OCI-LY1 (cell line): Measurements from ENCODE around the gene PCSK6.
"Not testable (repeated sequence)": the region's sequence is repeated elsewhere in the genome, so short reads cannot be mapped to it uniquely, and the experiment has no call there.

Experiments used
- H2AFZ ChIP-seq: fragments of 200-600 bp; sonication (generic), shearing (Covaris generic); 2 replicates; pipeline ENCODE4 v1.6.0; 2014; ENCODE audit warnings: antibody characterized with exemption, mild to moderate bottlenecking, low read length
- H3F3A ChIP-seq: fragments of 200-600 bp; sonication (generic), shearing (Covaris generic); 2 replicates; pipeline ENCODE4 v1.6.0; 2014; ENCODE audit warnings: mild to moderate bottlenecking, antibody characterized with exemption, low read length, moderate library complexity; ENCODE audit not compliant: insufficient read depth
- H3K27ac ChIP-seq: fragments of 200-600 bp; sonication (generic); 2 replicates; pipeline ENCODE4 v1.5.1; 2014; ENCODE audit warnings: low read length, mixed run types, mild to moderate bottlenecking, low read depth; ENCODE audit not compliant: poor library complexity, severe bottlenecking
- H3K27me3 ChIP-seq: fragments of 200-600 bp; sonication (generic); 2 replicates; pipeline ENCODE4 v1.6.0; 2014; ENCODE audit warnings: antibody characterized with exemption, mild to moderate bottlenecking, low read length, moderate library complexity; ENCODE audit not compliant: insufficient read depth
- H3K36me3 ChIP-seq: fragments of 200-600 bp; sonication (generic); 2 replicates; pipeline ENCODE4 v1.6.1; 2014; ENCODE audit warnings: mild to moderate bottlenecking, antibody characterized with exemption, low read length, moderate library complexity, mixed read lengths; ENCODE audit not compliant: insufficient read depth
- H3K4me1 ChIP-seq: fragments of 200-600 bp; sonication (generic); 2 replicates; pipeline ENCODE4 v1.5.1; 2014; ENCODE audit warnings: mild to moderate bottlenecking, low read length, moderate library complexity; ENCODE audit not compliant: insufficient read depth, severe bottlenecking
- H3K4me2 ChIP-seq: fragments of 200-600 bp; sonication (generic), shearing (Covaris generic); 2 replicates; pipeline ENCODE4 v1.6.1; 2014; ENCODE audit warnings: low read length
- H3K4me3 ChIP-seq: fragments of 200-600 bp; sonication (generic); 2 replicates; pipeline ENCODE4 v1.5.1; 2014; ENCODE audit warnings: low read length, low read depth, mild to moderate bottlenecking, mixed read lengths; ENCODE audit not compliant: poor library complexity, severe bottlenecking
- H3K79me2 ChIP-seq: fragments of 200-600 bp; shearing (Covaris generic); 2 replicates; pipeline ENCODE4 v1.6.1; 2016; ENCODE audit warnings: mixed run types, low read length, mixed read lengths; ENCODE audit not compliant: insufficient read depth
- H3K9ac ChIP-seq: fragments of 200-600 bp; sonication (generic), shearing (Covaris generic); 2 replicates; pipeline ENCODE4 v1.6.1; 2014; ENCODE audit warnings: mild to moderate bottlenecking, low read length, mixed read lengths
- H3K9me2 ChIP-seq: fragments of 200-600 bp; sonication (generic), shearing (Covaris generic); 2 replicates; pipeline ENCODE4 v1.6.1; 2014; ENCODE audit warnings: low read depth, mild to moderate bottlenecking, low read length, mixed read lengths
- H3K9me3 ChIP-seq: fragments of 200-600 bp; shearing (Covaris generic); 2 replicates; pipeline ENCODE4 v1.6.1; 2014; ENCODE audit warnings: low read length, mixed read lengths
- H4K20me1 ChIP-seq: fragments of 200-600 bp; sonication (generic), shearing (Covaris generic); 2 replicates; pipeline ENCODE4 v1.6.0; 2016; ENCODE audit warnings: mild to moderate bottlenecking, low read length; ENCODE audit not compliant: insufficient read depth
- CTCF ChIP-seq: fragments of 200-600 bp; sonication (generic), shearing (Covaris generic); IDR thresholded peaks from 2 replicates; pipeline ENCODE4 v1.5.1; 2017; ENCODE audit warnings: mild to moderate bottlenecking, antibody characterized with exemption, low read length, moderate library complexity, mixed read lengths
- EZH2 ChIP-seq: fragments of 200-600 bp; sonication (generic), shearing (Covaris generic); IDR thresholded peaks from 2 replicates; pipeline ENCODE4 v1.8.0; 2017; ENCODE audit warnings: borderline replicate concordance, mixed run types, mild to moderate bottlenecking, antibody characterized with exemption, low read length, moderate library complexity, mixed read lengths

PCSK6 gene

DNA sequence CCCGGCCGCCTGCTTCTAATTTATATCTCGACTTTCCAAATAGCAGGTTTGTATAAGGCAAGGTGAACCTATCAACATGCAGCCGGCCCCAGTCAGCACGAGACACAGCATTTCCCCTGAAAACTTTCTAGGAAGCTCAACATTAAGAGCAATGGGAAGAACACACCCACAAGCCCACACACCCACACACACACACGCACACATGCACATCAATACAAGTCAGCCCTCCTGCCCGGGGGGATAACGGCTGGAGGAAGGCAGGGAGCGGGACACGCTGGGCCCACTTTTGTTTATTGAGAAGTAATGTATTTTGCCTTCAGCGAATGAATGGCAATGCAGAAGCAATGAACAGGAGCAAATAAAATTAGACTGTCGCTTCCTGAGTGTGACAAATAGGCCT lies 83.5 kb downstream of the PCSK6 start:
- Histone ChIP-seq H3K4me3 (no peak overlapping the region), H3K9me3 (no peaks in the 10 kb centered on the region), H3K4me1 (no peaks in the 10 kb centered on the region), H2AFZ (no peak overlapping the region), H4K20me1 (no peaks in the 10 kb centered on the region), H3F3A (no peaks in the 10 kb centered on the region), H3K9me2 (no peaks in the 10 kb centered on the region), H3K9ac (no peak overlapping the region), H3K79me2 (no peaks in the 10 kb centered on the region), H3K36me3 (no peaks in the 10 kb centered on the region), H3K4me2 (no peak overlapping the region), H3K27ac (no peak overlapping the region), H3K27me3 (no peaks in the 10 kb centered on the region)
- TF ChIP-seq CTCF = no peak
- TF ChIP-seq EZH2 = no peak

DNA sequence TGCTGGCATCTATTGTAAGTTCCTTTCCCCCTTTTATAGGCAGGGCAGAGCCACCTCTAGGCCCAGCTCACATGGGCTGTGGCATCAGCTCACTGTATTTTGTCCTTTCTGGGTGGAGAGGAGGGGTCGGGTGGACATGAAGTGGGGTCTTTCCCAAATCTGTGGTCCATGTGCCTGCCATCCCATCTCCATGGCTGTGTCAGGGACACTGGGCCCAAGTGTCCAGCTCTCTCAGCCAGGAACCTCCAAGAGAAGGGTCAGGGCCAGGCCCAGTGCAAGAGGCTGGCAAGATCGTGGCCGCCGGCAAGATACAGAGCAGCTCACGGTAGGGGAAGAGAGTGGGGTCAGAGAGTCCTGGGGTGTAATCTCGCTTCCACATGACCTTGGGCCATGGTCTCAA lies 85.3 kb downstream of the PCSK6 start:
- Histone ChIP-seq H3K9ac (no peak overlapping the region), H3K79me2 (no peaks in the 10 kb centered on the region), H3K27ac (no peak overlapping the region), H2AFZ (no peak overlapping the region), H3F3A (no peaks in the 10 kb centered on the region), H3K36me3 (no peaks in the 10 kb centered on the region), H3K9me3 (no peaks in the 10 kb centered on the region), H3K9me2 (no peaks in the 10 kb centered on the region), H3K4me3 (no peak overlapping the region), H4K20me1 (no peaks in the 10 kb centered on the region), H3K4me2 (no peak overlapping the region), H3K27me3 (no peaks in the 10 kb centered on the region; the same call in 1 of the 2 replicates), H3K4me1 (no peaks in the 10 kb centered on the region)
- TF ChIP-seq EZH2 (no peak), CTCF (no peak)

- not testable (repeated sequence) for H3K36me3 ChIP-seq, H3K79me2 ChIP-seq, H4K20me1 ChIP-seq, H3K9me2 ChIP-seq, H3K4me1 ChIP-seq, H3K27ac ChIP-seq, H3K9me3 ChIP-seq, H2AFZ ChIP-seq, H3K27me3 ChIP-seq, H3K9ac ChIP-seq, H3K4me2 ChIP-seq, H3K4me3 ChIP-seq, H3F3A ChIP-seq
These were observed 86.6 kb downstream of the PCSK6 start for GRCh38 chr15:101402883-101403282.

- H3K27ac ChIP-seq = no peak overlapping the region
- H2AFZ ChIP-seq = no peak overlapping the region
- H3K4me3 ChIP-seq = no peak overlapping the region
- H3K9ac ChIP-seq = no peak overlapping the region
- TF ChIP-seq CTCF (no peak), EZH2 (no peak)
- H3K79me2 ChIP-seq = no peaks in the 10 kb centered on the region
- H3K4me1 ChIP-seq = no peaks in the 10 kb centered on the region
- no peaks in the 10 kb centered on the region for H3K9me3 ChIP-seq
- H3K9me2 ChIP-seq = no peaks in the 10 kb centered on the region
- no peak overlapping the region for H3K4me2 ChIP-seq
- peaks cover 4% of the 10 kb centered on the region; the same call in 1 of the 2 replicates for H3K27me3 ChIP-seq
- no peaks in the 10 kb centered on the region for H3F3A ChIP-seq
- H3K36me3 ChIP-seq = no peaks in the 10 kb centered on the region
- H4K20me1 ChIP-seq = no peaks in the 10 kb centered on the region
These were observed 88.2 kb downstream of the PCSK6 start for GRCh38 chr15:101401286-101401685.
